MCF 10A (cell line): ENCODE results near the gene BBS12. TPM values are rescaled to one million over a fixed set of nuclear protein-coding genes. Genes with fewer than 3 reads are reported as not detected.

ENCODE experiments used
- Bru-seq: library from RNA; stranded (reverse); fragments of 400-500 nt; gene quantifications from one replicate; lab custom pipeline; 2021; lab: Mats Ljungman, UMichigan
- BruChase-seq, 2 experiments: library from RNA; stranded (reverse); fragments of 400-500 nt; gene quantifications; one replicate each; lab custom pipeline; 2021; lab: Mats Ljungman, UMichigan
- BruUV-seq: library from RNA; stranded (reverse); fragments of 400-500 nt; replicated peaks from 2 replicates; lab custom pipeline; 2021; lab: Mats Ljungman, UMichigan
- CTCF ChIA-PET: fragments of 300-600 bp; sonication (Branson Sonifier 250); formaldehyde crosslinking; extraction: SDS; loops from one replicate; lab custom pipeline; 2021; ENCODE audit warnings: antibody characterized with exemption, inconsistent platforms; lab: Yijun Ruan, JAX
- POLR2A ChIA-PET: fragments of 300-600, 350-650 bp; sonication (Branson Sonifier 250); formaldehyde crosslinking; extraction: SDS; loops from one replicate; lab custom pipeline; 2020; ENCODE audit warnings: antibody characterized with exemption, inconsistent platforms; lab: Yijun Ruan, JAX
- DNase-seq: peaks from one replicate; pipeline ENCODE4 v3.0.0-alpha.2; 2018; ENCODE audit not compliant: unreplicated experiment
- H3K27ac Mint-ChIP-seq: one replicate; pipeline ENCODE4 v1.8.0; 2022; ENCODE audit warnings: mild to moderate bottlenecking, low read depth, mixed read lengths; ENCODE audit not compliant: unreplicated experiment
- H3K27me3 Mint-ChIP-seq: one replicate; pipeline ENCODE4 v1.8.0; 2022; ENCODE audit warnings: mixed read lengths; ENCODE audit not compliant: insufficient read depth, unreplicated experiment
- H3K36me3 Mint-ChIP-seq: one replicate; pipeline ENCODE4 v1.8.0; 2022; ENCODE audit warnings: mild to moderate bottlenecking, moderate library complexity, mixed read lengths; ENCODE audit not compliant: insufficient read depth, unreplicated experiment
- H3K4me1 Mint-ChIP-seq: one replicate; pipeline ENCODE4 v1.8.0; 2022; ENCODE audit warnings: mixed read lengths; ENCODE audit not compliant: insufficient read depth, unreplicated experiment
- H3K4me3 Mint-ChIP-seq: one replicate; pipeline ENCODE4 v1.8.0; 2022; ENCODE audit warnings: mild to moderate bottlenecking, moderate library complexity, mixed read lengths; ENCODE audit not compliant: unreplicated experiment
- H3K9me3 Mint-ChIP-seq: one replicate; pipeline ENCODE4 v1.8.0; 2022; ENCODE audit warnings: mixed read lengths; ENCODE audit not compliant: unreplicated experiment
- CTCF ChIP-seq: fragments of 200-600 bp; IDR thresholded peaks from one replicate; pipeline ENCODE4 v1.8.0; 2022; ENCODE audit warnings: antibody characterized with exemption, mild to moderate bottlenecking; ENCODE audit not compliant: unreplicated experiment
- intact Hi-C: fragments of 100-400 bp; cut with micrococcal nuclease; formaldehyde crosslinking; loops from 2 replicates; pipeline ENCODE4 v1.14.1; 2022
- long read RNA-seq: library from polyadenylated mRNA; stranded (forward); transcript quantifications from one replicate; pipeline ENCODE4 v2.0.0, GENCODE V29; 2022
- total RNA-seq: library from RNA; stranded (reverse); gene quantifications from 2 replicates; pipeline ENCODE4 v1.2.3, GENCODE V29; 2022

BBS12 gene
- 4.7 and 8.3 TPM in 2 replicates for total RNA-seq
- Bru-seq, nascent RNA = percentile 72 among the genes with signal in this experiment
- percentile 73 among the genes with signal in this experiment for BruChase-seq, experiment 1, labeled RNA remaining after a 6-hour chase
- percentile 84 among the genes with signal in this experiment for BruChase-seq, experiment 2, labeled RNA remaining after a 2-hour chase
- long read RNA-seq, transcript BBS12-201 (2 exons, 3,244 nt) = major isoform, 14 of 21 reads
- long read RNA-seq, partial matches to known transcripts = 3 of 21 reads
- long read RNA-seq, other reads (novel, unspliced or antisense) = 4 of 21 reads

- peak within 1 kb of the TSS; percentile 93 for H3K27ac Mint-ChIP-seq
- no peaks in the 10 kb centered on the region for H3K9me3 Mint-ChIP-seq
- intact Hi-C loops = loop anchor here (1.0 to 5.0 kb wide), 4 partner anchors 96 to 190 kb away; partner anchors contain the start of gene NUDT6
- peak within 1 kb of the TSS; percentile 84 for H3K4me3 Mint-ChIP-seq
- POLR2A ChIA-PET = interaction anchor here (0.6 to 4.0 kb wide), 34 partner anchors 9 to 599 kb away, joined by 3 to 29 read pairs (median 5); partner anchors contain the start of gene NUDT6
- H3K4me1 Mint-ChIP-seq = peaks cover 4% of the 10 kb centered on the region
- DNase-seq = peak; percentile 99
- no peaks in the 10 kb centered on the region for H3K36me3 Mint-ChIP-seq
- H3K27me3 Mint-ChIP-seq = no peaks in the 10 kb centered on the region
- CTCF ChIA-PET = interaction anchor here (0.6 to 4.3 kb wide), 21 partner anchors 11 to 1105 kb away, joined by 3 to 29 read pairs (median 4); partner anchors contain the start of gene NUDT6
- BruUV-seq = no TSS peak
- peak; percentile 8 for TF ChIP-seq CTCF
Observed at GRCh38 chr4:122732329-122733026, at the start of gene BBS12. BBS12 (plus strand) TSS chr4:122732704; CDS start chr4:122741893, 9,189 bp downstream.

DNA sequence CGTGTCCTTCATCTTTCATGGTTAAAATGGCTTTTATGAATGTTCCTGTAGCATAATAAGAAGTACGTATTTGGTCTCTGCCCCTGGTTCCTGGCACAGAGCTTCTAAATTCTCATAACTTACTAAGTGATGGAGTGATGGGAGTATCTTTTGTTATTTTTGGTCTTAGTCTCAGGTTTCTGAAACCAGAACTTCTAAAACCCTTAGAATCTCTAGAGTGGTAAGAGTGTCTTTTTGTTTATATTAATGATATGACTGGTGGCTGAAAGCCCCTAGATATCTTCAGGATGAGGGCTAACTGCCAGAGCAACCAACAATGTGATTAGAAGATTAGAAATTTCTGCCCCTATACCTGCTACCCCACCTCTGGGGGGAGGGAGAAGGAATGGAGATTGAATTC, 45.8 kb upstream of the BBS12 start:
- Mint-ChIP-seq H3K27me3 (no peaks in the 10 kb centered on the region), H3K36me3 (no peaks in the 10 kb centered on the region), H3K4me1 (no peaks in the 10 kb centered on the region), H3K9me3 (peaks cover 8% of the 10 kb centered on the region), H3K27ac (no peak overlapping the region), H3K4me3 (no peak overlapping the region)
- TF ChIP-seq CTCF = no peak
- POLR2A ChIA-PET = no interaction called here
- CTCF ChIA-PET = interaction anchor here (0.6 kb wide), 1 partner anchor 29 kb away, joined by 3 read pairs; no protein-coding TSS in a partner anchor
- intact Hi-C loops = no loop called here
- DNase-seq = no peak
- no TSS peak for BruUV-seq

DNA sequence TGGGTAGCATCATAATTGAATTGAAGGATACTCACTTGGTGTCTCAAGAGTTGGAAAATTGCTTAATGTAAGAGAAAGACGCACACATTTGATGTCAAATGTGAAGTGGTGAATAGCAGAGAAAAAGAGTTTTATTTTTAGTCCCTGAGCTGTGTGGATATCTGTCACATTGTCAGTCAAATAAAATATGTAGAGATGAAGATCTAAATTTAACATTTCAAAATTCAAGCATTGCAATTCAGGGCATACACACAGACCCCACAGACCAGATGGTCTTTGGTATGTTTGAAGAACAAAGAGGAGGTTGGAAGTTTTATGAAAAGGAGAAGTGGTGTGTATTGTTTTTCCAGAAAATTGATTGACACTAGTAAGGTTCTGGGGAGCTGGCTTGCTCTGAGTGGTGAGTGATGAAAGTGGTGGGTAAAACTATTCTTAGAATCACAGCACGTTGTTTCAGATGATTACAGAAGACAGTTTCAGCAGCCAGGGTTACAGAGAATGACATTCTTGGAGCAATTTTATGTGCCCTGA, 44.9 kb upstream of the BBS12 start:
- no peak for DNase-seq
- intact Hi-C loops = no loop called here
- Mint-ChIP-seq H3K36me3 (no peaks in the 10 kb centered on the region), H3K27me3 (no peaks in the 10 kb centered on the region), H3K4me3 (no peak overlapping the region), H3K4me1 (no peaks in the 10 kb centered on the region), H3K27ac (no peak overlapping the region), H3K9me3 (peaks cover 8% of the 10 kb centered on the region)
- no TSS peak for BruUV-seq
- POLR2A ChIA-PET = no interaction called here
- TF ChIP-seq CTCF = no peak
- CTCF ChIA-PET = interaction anchor here (1.3 kb wide), 1 partner anchor 36 kb away, joined by 4 read pairs; no protein-coding TSS in a partner anchor
